ENCODE measurements around the gene CENPS. TPM values are rescaled to one million over a fixed set of nuclear protein-coding genes. Genes with fewer than 3 reads are reported as not detected.
A peak's percentile ranks its signal among the peaks of the same experiment; 100 is the strongest.
"Not testable (repeated sequence)": the region's sequence is repeated elsewhere in the genome, so short reads cannot be mapped to it uniquely, and the experiment has no call there.

CENPS gene
- total RNA-seq, 1 donor from 2014 or later, result 9.8 TPM

GRCh38 chr1:10450836-10451235, 20.6 kb downstream of the CENPS start:
- H3K27ac Mint-ChIP-seq (ENCODE audit: unreplicated experiment), result peak overlapping the region; percentile 27
- DNase-seq (ENCODE audit: low spot score), result no peak
- no peaks in the 10 kb centered on the region for H3K27me3 Mint-ChIP-seq (ENCODE audit: unreplicated experiment)
- H3K36me3 Mint-ChIP-seq (ENCODE audit: low read depth, unreplicated experiment), result no peaks in the 10 kb centered on the region
- no peak overlapping the region for H3K4me3 Mint-ChIP-seq (ENCODE audit: unreplicated experiment)
- peaks cover 27% of the 10 kb centered on the region for H3K4me1 Mint-ChIP-seq (ENCODE audit: unreplicated experiment)
- H3K9me3 Mint-ChIP-seq (ENCODE audit: unreplicated experiment), result no peaks in the 10 kb centered on the region
- no peak for TF ChIP-seq CTCF (IDR thresholded peaks at IDR 0.05; ENCODE audit: unreplicated experiment)

DNA sequence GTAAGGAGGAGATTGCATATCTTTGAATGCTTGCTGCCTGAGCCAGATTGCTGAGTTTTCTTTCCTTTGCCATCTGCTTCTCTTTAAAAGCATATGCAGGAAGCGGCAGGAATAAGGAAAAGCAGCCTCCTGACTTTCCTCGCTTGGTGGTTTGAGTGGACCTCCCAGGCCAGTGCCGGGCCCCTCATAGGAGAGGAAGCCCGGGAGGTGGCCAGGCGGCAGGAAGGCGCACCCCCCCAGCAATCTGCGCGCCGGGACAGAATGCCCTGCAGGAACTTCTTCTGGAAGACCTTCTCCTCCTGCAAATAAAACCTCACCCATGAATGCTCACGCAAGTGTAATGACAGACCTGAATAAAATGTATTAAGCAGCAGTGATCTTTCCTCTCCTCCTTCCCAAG, 21.1 kb downstream of the CENPS start:
- no peaks in the 10 kb centered on the region for H3K9me3 Mint-ChIP-seq (ENCODE audit: unreplicated experiment)
- TF ChIP-seq CTCF (IDR thresholded peaks at IDR 0.05; ENCODE audit: unreplicated experiment), result no peak
- peaks cover 3% of the 10 kb centered on the region for H3K36me3 Mint-ChIP-seq (ENCODE audit: low read depth, unreplicated experiment)
- H3K27ac Mint-ChIP-seq (ENCODE audit: unreplicated experiment), result peak overlapping the region; percentile 64
- H3K4me3 Mint-ChIP-seq (ENCODE audit: unreplicated experiment), result no peak overlapping the region
- no peaks in the 10 kb centered on the region for H3K27me3 Mint-ChIP-seq (ENCODE audit: unreplicated experiment)
- H3K4me1 Mint-ChIP-seq (ENCODE audit: unreplicated experiment), result peaks cover 27% of the 10 kb centered on the region
- peak; percentile 62 for DNase-seq (ENCODE audit: low spot score)

DNA sequence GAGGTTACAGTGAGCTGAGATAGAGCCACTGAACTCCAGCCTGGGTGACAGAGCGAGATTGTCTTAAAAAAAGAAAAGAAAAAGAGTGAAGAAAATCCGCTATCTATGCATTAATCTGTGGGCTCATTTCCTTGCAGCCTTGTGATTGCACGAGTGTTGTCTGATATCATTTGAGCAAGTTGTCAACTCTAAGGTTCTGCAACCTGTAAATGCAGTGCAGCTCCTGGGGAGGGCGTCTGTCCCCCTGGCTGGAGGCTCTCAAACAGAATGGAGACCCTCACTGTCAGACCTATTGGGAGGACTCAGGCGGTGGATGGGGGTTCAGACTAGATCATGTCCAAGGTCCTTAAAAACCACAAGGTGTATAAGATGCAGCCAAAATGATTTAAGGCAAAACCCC, 25.8 kb downstream of the CENPS start:
- no peaks in the 10 kb centered on the region for H3K9me3 Mint-ChIP-seq (ENCODE audit: unreplicated experiment)
- H3K36me3 Mint-ChIP-seq (ENCODE audit: low read depth, unreplicated experiment), result peaks cover 5% of the 10 kb centered on the region
- H3K27me3 Mint-ChIP-seq (ENCODE audit: unreplicated experiment), result peaks cover 1% of the 10 kb centered on the region
- no peak for DNase-seq (ENCODE audit: low spot score)
- H3K27ac Mint-ChIP-seq (ENCODE audit: unreplicated experiment), result no peak overlapping the region
- H3K4me3 Mint-ChIP-seq (ENCODE audit: unreplicated experiment), result no peak overlapping the region
- TF ChIP-seq CTCF (IDR thresholded peaks at IDR 0.05; ENCODE audit: unreplicated experiment), result no peak
- H3K4me1 Mint-ChIP-seq (ENCODE audit: unreplicated experiment), result peaks cover 30% of the 10 kb centered on the region

DNA sequence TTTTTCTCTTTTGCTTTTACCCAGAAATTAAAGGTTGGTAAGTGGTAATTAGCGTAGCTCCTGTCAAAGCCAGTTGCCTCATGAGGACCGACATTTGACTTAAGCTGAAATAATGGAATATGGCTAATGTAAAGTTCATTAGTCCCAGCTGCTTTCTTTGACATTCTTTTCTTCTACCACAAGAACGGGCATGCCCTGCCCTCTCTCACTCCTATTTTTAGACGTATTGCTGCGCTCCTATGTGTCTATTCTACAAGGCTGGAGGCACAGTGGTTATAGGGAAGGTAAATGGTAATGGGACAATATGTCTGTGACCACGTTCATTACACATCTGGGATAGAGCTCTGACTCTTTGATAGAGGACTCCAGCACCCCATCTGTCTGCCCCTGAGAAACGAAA, 26.4 kb downstream of the CENPS start:
- Mint-ChIP-seq H3K27me3 (ENCODE audit: unreplicated experiment) (peaks cover 1% of the 10 kb centered on the region), H3K27ac (ENCODE audit: unreplicated experiment) (no peak overlapping the region), H3K4me1 (ENCODE audit: unreplicated experiment) (peaks cover 24% of the 10 kb centered on the region), H3K9me3 (ENCODE audit: unreplicated experiment) (no peaks in the 10 kb centered on the region), H3K4me3 (ENCODE audit: unreplicated experiment) (no peak overlapping the region), H3K36me3 (ENCODE audit: low read depth, unreplicated experiment) (peaks cover 11% of the 10 kb centered on the region)
- TF ChIP-seq CTCF (IDR thresholded peaks at IDR 0.05; ENCODE audit: unreplicated experiment), result no peak
- DNase-seq (ENCODE audit: low spot score), result no peak

DNA sequence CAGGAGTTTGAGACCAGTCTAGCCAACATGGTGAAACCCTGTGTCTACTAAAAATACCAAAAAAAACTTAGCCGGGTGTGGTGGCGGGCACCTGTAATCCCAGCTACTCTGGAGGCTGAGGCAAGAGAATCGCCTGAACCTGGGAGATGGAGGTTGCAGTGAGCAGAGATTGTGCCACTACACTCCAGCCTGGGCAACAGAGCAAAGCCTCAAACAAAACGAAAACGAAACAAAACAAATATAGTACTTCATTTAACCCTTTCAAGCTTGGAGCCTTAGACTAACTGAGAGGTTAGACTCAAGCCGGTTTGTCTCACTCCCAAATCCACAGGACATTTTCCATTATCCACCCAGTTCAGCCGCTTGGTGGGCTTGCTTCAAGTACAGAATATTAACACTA, 27.2 kb downstream of the CENPS start:
- not testable (repeated sequence) for H3K27me3 Mint-ChIP-seq (ENCODE audit: unreplicated experiment); H3K4me3 Mint-ChIP-seq (ENCODE audit: unreplicated experiment); DNase-seq (ENCODE audit: low spot score); H3K9me3 Mint-ChIP-seq (ENCODE audit: unreplicated experiment)
- Mint-ChIP-seq H3K4me1 (ENCODE audit: unreplicated experiment) (peaks cover 24% of the 10 kb centered on the region), H3K27ac (ENCODE audit: unreplicated experiment) (peak overlapping the region; percentile 67), H3K36me3 (ENCODE audit: low read depth, unreplicated experiment) (peaks cover 15% of the 10 kb centered on the region)

- Mint-ChIP-seq H3K27me3 (ENCODE audit: unreplicated experiment) (peaks cover 1% of the 10 kb centered on the region), H3K27ac (ENCODE audit: unreplicated experiment) (peak overlapping the region; percentile 67), H3K9me3 (ENCODE audit: unreplicated experiment) (no peaks in the 10 kb centered on the region), H3K4me3 (ENCODE audit: unreplicated experiment) (no peak overlapping the region), H3K4me1 (ENCODE audit: unreplicated experiment) (peaks cover 26% of the 10 kb centered on the region), H3K36me3 (ENCODE audit: low read depth, unreplicated experiment) (peaks cover 20% of the 10 kb centered on the region)
- no peak for TF ChIP-seq CTCF (IDR thresholded peaks at IDR 0.05; ENCODE audit: unreplicated experiment)
- DNase-seq (ENCODE audit: low spot score), result no peak
Measured at GRCh38 chr1:10457875-10458274, 27.6 kb downstream of the CENPS start.

Data from endothelial cell (in vitro differentiated cells).